Lower leg skin (tissue), 4 donors: ENCODE results near the gene ATP1B2. TPM values are rescaled to one million over a fixed set of nuclear protein-coding genes. Genes with fewer than 3 reads are reported as not detected.

ENCODE experiments used
- DNase-seq, 2 donors: peaks; one replicate each; pipeline ENCODE4 v3.0.0-alpha.2; 2019; ENCODE audit warnings: low spot score in 2 of 2
- H3K4me3 ChIP-seq: fragments of 200-600 bp; sonication (generic); 2 replicates; pipeline ENCODE4 v1.5.1; 2017; ENCODE audit warnings: mild to moderate bottlenecking, low read depth; ENCODE audit not compliant: poor library complexity, severe bottlenecking
- CTCF ChIP-seq, 3 donors: fragments of 450-650 bp; IDR thresholded peaks; one replicate each; pipeline ENCODE4 v1.5.1; 2016; ENCODE audit warnings: antibody characterized with exemption in 3 of 3, mild to moderate bottlenecking in 3 of 3, moderate library complexity in 2 of 3
- POLR2A ChIP-seq, 2 donors: fragments of 450-650 bp; IDR thresholded peaks; one replicate each; pipeline ENCODE4 v1.6.1; 2016 to 2017; ENCODE audit warnings: antibody characterized with exemption in 2 of 2, mild to moderate bottlenecking in 1 of 2, moderate library complexity in 1 of 2
- WGBS, 2 donors: methylation state at CpG; one replicate each; pipeline ENCODE4 v1.1.5; 2018; 5-methylcytosine and 5-hydroxymethylcytosine counted together
- intact Hi-C: fragments of 100-400 bp; cut with DNase I; formaldehyde crosslinking; loops from one replicate; pipeline ENCODE4 v1.15.0; 2023; ENCODE audit warnings: low total_unique reads
- total RNA-seq, 4 donors: library from RNA; depleted of rRNA; stranded (reverse); fragments of >200 nt; gene quantifications; one replicate each; pipeline ENCODE4 v1.1.0, GENCODE V29; 2016

The ATP1B2 gene
- total RNA-seq, 4 donors from 2014 or later, result 0.42 to 3.0 (median 0.46) TPM; not detected in 1

GRCh38 chr17:7613769-7614424, 36.8 kb upstream of the ATP1B2 start:
- no peak for TF ChIP-seq CTCF (IDR thresholded peaks at IDR 0.05)
- TF ChIP-seq POLR2A (IDR thresholded peaks at IDR 0.05), result no peak
- intact Hi-C loops, result no loop called here

GRCh38 chr17:7614425-7615264, 36.1 kb upstream of the ATP1B2 start, which contains the start of gene FXR2:
Gene FXR2 (minus strand): TSS chr17:7614897. CDS start chr17:7614532, 365 bp downstream.
- intact Hi-C loops, result no loop called here
- peak in 1 of 2 donors; percentile 46 for TF ChIP-seq POLR2A (IDR thresholded peaks at IDR 0.05)
- TF ChIP-seq CTCF (IDR thresholded peaks at IDR 0.05), result peak in 1 of 3 donors; percentile 21
- H3K4me3 ChIP-seq, result peak within 1 kb of the TSS; percentile 76
- DNase-seq, result peak; percentile 100
- 1% methylated on average over 42 to 84 of the region's 93 CpGs for WGBS, 2 donors

More at GRCh38 chr17:7613769-7614424, 36.8 kb upstream of the ATP1B2 start:
- peak in 1 of 2 donors; percentile 28 for DNase-seq
- 5% methylated on average over 19 to 20 of the region's 20 CpGs for WGBS, 2 donors
- H3K4me3 ChIP-seq, result peak overlapping the region; percentile 76

- WGBS, 2 donors, result 4 to 5% methylated on average over 28 of the region's 28 CpGs
- H3K4me3 ChIP-seq, result no peak overlapping the region
- DNase-seq, result no peak
- intact Hi-C loops, result no loop called here
- no peak for TF ChIP-seq CTCF (IDR thresholded peaks at IDR 0.05)
- no peak for TF ChIP-seq POLR2A (IDR thresholded peaks at IDR 0.05)
These were observed 35.4 kb upstream of the ATP1B2 start for GRCh38 chr17:7615265-7615747.

- no peak for TF ChIP-seq CTCF (IDR thresholded peaks at IDR 0.05)
- TF ChIP-seq POLR2A (IDR thresholded peaks at IDR 0.05), result no peak
- DNase-seq, result no peak
- intact Hi-C loops, result no loop called here
- WGBS, 2 donors, result 83% methylated on average over 5 of the region's 5 CpGs
- no peak overlapping the region for H3K4me3 ChIP-seq
These were observed 32.1 kb upstream of the ATP1B2 start for GRCh38 chr17:7618608-7619007.

- TF ChIP-seq CTCF (IDR thresholded peaks at IDR 0.05) (no peak), POLR2A (IDR thresholded peaks at IDR 0.05) (no peak)
- intact Hi-C loops, result no loop called here
- no peak overlapping the region for H3K4me3 ChIP-seq
- 80 to 85% methylated on average over 8 of the region's 8 CpGs for WGBS, 2 donors
- no peak for DNase-seq
These were observed 29.9 kb upstream of the ATP1B2 start for GRCh38 chr17:7620835-7621234.
